ENCODE data around the gene ZNF784.
A peak's percentile ranks its signal among the peaks of the same experiment; 100 is the strongest.

The ZNF784 gene

GRCh38 chr19:55655648-55656040 lies 31.3 kb upstream of the ZNF784 start:
- no peak for DNase-seq

- DNase-seq: peak; percentile 96
Observed at GRCh38 chr19:55654868-55655647, 30.7 kb upstream of the ZNF784 start, which contains the start of gene U2AF2. Gene U2AF2 (plus strand): TSS chr19:55655035. CDS start chr19:55655105, 70 bp downstream.

GRCh38 chr19:55654323-55654867 lies 30.0 kb upstream of the ZNF784 start:
- peak; percentile 100 for DNase-seq

GRCh38 chr19:55653651-55654322 lies 29.4 kb upstream of the ZNF784 start:
- peak; percentile 99 for DNase-seq

GRCh38 chr19:55652311-55653128 lies 28.2 kb upstream of the ZNF784 start:
- no peak for DNase-seq

- no peak for DNase-seq
Observed at GRCh38 chr19:55651236-55651635, 26.9 kb upstream of the ZNF784 start.

GRCh38 chr19:55650602-55651230 lies 26.4 kb upstream of the ZNF784 start:
- DNase-seq: no peak

- no peak for DNase-seq
Observed at GRCh38 chr19:55650126-55650557, 25.8 kb upstream of the ZNF784 start.

GRCh38 chr19:55649268-55650125 lies 25.1 kb upstream of the ZNF784 start:
- DNase-seq: no peak

GRCh38 chr19:55648585-55649267 lies 24.4 kb upstream of the ZNF784 start:
- peak; percentile 44 for DNase-seq

GRCh38 chr19:55647732-55648584 lies 23.6 kb upstream of the ZNF784 start, which contains the start of gene CCDC106:
Gene CCDC106 (plus strand): TSS chr19:55648212. CDS start chr19:55649047, 835 bp downstream.
- DNase-seq: peak; percentile 69

GRCh38 chr19:55646889-55647731 lies 22.7 kb upstream of the ZNF784 start:
- peak; percentile 44 for DNase-seq

GRCh38 chr19:55645512-55645881 lies 21.1 kb upstream of the ZNF784 start:
- DNase-seq: no peak

- DNase-seq: no peak
Observed at GRCh38 chr19:55644842-55645511, 20.6 kb upstream of the ZNF784 start.

GRCh38 chr19:55644191-55644833 lies 19.9 kb upstream of the ZNF784 start:
- no peak for DNase-seq

GRCh38 chr19:55643887-55644176 lies 19.5 kb upstream of the ZNF784 start:
- peak; percentile 36 for DNase-seq

GRCh38 chr19:55643003-55643886 lies 18.9 kb upstream of the ZNF784 start, which contains the start of gene ZNF581:
Gene ZNF581 (plus strand): TSS chr19:55643649. CDS start chr19:55644572, 923 bp downstream.
- DNase-seq: peak; percentile 86
